ENCODE data around the gene DCDC2.

DNA sequence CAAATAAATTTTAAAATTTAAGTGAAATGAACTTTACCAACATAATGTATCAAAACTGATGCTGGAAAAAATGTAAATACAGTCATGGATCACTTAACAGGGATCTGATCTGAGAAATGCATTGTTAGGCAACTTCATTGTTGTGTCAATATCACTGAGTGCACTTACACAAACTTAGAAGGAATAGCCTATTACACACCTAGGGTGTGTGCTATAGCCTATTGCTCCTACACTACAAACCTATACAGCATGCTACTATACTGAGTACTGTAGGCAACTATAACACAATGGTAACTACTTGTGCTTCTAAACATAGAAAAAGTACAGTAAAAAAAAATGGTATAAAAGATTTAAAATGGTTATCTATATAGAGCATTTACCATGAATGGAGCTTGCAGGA is 104.5 kb downstream of the DCDC2 start:
- TF ChIP-seq, protein P1, sequence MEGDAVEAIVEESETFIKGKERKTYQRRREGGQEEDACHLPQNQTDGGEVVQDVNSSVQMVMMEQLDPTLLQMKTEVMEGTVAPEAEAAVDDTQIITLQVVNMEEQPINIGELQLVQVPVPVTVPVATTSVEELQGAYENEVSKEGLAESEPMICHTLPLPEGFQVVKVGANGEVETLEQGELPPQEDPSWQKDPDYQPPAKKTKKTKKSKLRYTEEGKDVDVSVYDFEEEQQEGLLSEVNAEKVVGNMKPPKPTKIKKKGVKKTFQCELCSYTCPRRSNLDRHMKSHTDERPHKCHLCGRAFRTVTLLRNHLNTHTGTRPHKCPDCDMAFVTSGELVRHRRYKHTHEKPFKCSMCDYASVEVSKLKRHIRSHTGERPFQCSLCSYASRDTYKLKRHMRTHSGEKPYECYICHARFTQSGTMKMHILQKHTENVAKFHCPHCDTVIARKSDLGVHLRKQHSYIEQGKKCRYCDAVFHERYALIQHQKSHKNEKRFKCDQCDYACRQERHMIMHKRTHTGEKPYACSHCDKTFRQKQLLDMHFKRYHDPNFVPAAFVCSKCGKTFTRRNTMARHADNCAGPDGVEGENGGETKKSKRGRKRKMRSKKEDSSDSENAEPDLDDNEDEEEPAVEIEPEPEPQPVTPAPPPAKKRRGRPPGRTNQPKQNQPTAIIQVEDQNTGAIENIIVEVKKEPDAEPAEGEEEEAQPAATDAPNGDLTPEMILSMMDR (IDR thresholded peaks at IDR 0.05 in 4 of 5, conservative IDR thresholded peaks at IDR 0.05 in 1 of 5): no peak
- no peak for TF ChIP-seq POLR2A (IDR thresholded peaks at IDR 0.05)

All from gastrocnemius medialis (tissue), 4 donors.